B cell (primary cell): ENCODE data around the gene LENG8. TPM values are rescaled to one million over a fixed set of nuclear protein-coding genes. Genes with fewer than 3 reads are reported as not detected.
A peak's percentile ranks its signal among the peaks of the same experiment; 100 is the strongest.

Experiments used
- ATAC-seq: fragments of 200-7000 bp; cut with Tn5 transposase; one replicate; pipeline ENCODE4 v1.10.0; 2021; ENCODE audit warnings: low read depth, mild to moderate bottlenecking, moderate number of reproducible peaks, moderate library complexity
- CTCF ChIA-PET: fragments of 350-600 bp; sonication (Branson Sonifier 250); formaldehyde crosslinking; loops from one replicate; lab custom pipeline; 2021; ENCODE audit warnings: antibody characterized with exemption, inconsistent platforms; lab: Charles Lee
- POLR2A ChIA-PET: fragments of 350-600 bp; sonication (Branson Sonifier 250); formaldehyde crosslinking; loops from one replicate; lab custom pipeline; 2021; ENCODE audit warnings: antibody characterized with exemption; lab: Charles Lee
- DNase-seq: peaks from one replicate; pipeline ENCODE4 v3.0.0; 2013
- H2AFZ ChIP-seq: 2 replicates; pipeline ENCODE4 v1.6.1; 2012; ENCODE audit warnings: mild to moderate bottlenecking, low read depth, low read length; ENCODE audit not compliant: insufficient read depth, poor library complexity, severe bottlenecking
- H3K27ac ChIP-seq, 2 donors: 1 replicate in 1 of 2; 2 replicates in 1 of 2; pipeline ENCODE4 v1.5.1; 2012 to 2013; ENCODE audit warnings: low read length in 2 of 2, mild to moderate bottlenecking in 2 of 2, moderate library complexity in 1 of 2
- H3K27me3 ChIP-seq, 4 experiments: fragments of 200-600 bp in 1 of 4; sonication (generic) in 1 of 4; replicated peaks in 1 of 4; 1 replicate in 2 of 4; 2 replicates in 2 of 4; pipeline versions ENCODE4 v1.6.1 to v1.7.0; 2013 to 2016; ENCODE audit warnings: low read length in 3 of 4, mild to moderate bottlenecking in 2 of 4, mixed read lengths in 1 of 4, moderate library complexity in 1 of 4; ENCODE audit not compliant: insufficient read depth in 4 of 4, control insufficient read depth in 3 of 4; ENCODE audit errors: control extremely low read depth in 1 of 4
- H3K36me3 ChIP-seq, 2 experiments: replicated peaks in 1 of 2; 1 replicate in 1 of 2; 2 replicates in 1 of 2; pipeline versions ENCODE4 v1.6.1 to v1.7.1; 2013; ENCODE audit warnings: low read length in 1 of 2; ENCODE audit not compliant: insufficient read depth in 2 of 2, control insufficient read depth in 1 of 2; ENCODE audit errors: control extremely low read depth in 1 of 2, extremely low read depth in 1 of 2
- H3K4me1 ChIP-seq, 2 donors: fragments of 200-600 bp in 1 of 2; sonication (generic) in 1 of 2; 1 replicate in 1 of 2; 2 replicates in 1 of 2; pipeline versions ENCODE4 v1.5.1 to v1.6.1; 2013 to 2017; ENCODE audit warnings: low read length in 2 of 2; ENCODE audit not compliant: control insufficient read depth in 2 of 2, insufficient read depth in 2 of 2
- H3K4me2 ChIP-seq: replicated peaks from 2 replicates; pipeline ENCODE3; 2012; ENCODE audit warnings: mild to moderate bottlenecking, low read depth, low read length; ENCODE audit not compliant: poor library complexity, severe bottlenecking
- H3K4me3 ChIP-seq, 5 experiments: fragments of 200-600 bp in 1 of 5; sonication (generic) in 1 of 5; 1 replicate in 3 of 5; 2 replicates in 2 of 5; pipeline versions ENCODE4 v1.5.1 to v1.7.0; 2011 to 2016; ENCODE audit warnings: low read length in 4 of 5, mild to moderate bottlenecking in 4 of 5, low read depth in 2 of 5, control low read depth in 1 of 5, moderate library complexity in 1 of 5; ENCODE audit not compliant: insufficient read depth in 1 of 5; ENCODE audit errors: control extremely low read depth in 1 of 5, extremely low read depth in 1 of 5
- H3K79me2 ChIP-seq: fragments of 200-600 bp; sonication (generic); one replicate; pipeline ENCODE4 v1.6.0; 2016; ENCODE audit warnings: low read length; ENCODE audit not compliant: control insufficient read depth, insufficient read depth
- H3K9ac ChIP-seq: fragments of 200-600 bp; sonication (generic); 2 replicates; pipeline ENCODE4 v1.6.1; 2017; ENCODE audit warnings: mild to moderate bottlenecking, low read length, moderate library complexity
- H3K9me3 ChIP-seq, 3 donors: one replicate each; pipeline versions ENCODE4 v1.6.1 to v1.7.1; 2013; ENCODE audit warnings: low read length in 2 of 3; ENCODE audit not compliant: control insufficient read depth in 2 of 3, insufficient read depth in 1 of 3; ENCODE audit errors: control extremely low read depth in 1 of 3
- H4K20me1 ChIP-seq: 2 replicates; pipeline ENCODE4 v1.6.0; 2012; ENCODE audit warnings: mild to moderate bottlenecking, low read length; ENCODE audit not compliant: insufficient read depth, control insufficient read depth, poor library complexity, severe bottlenecking
- H3K27ac Mint-ChIP-seq: one replicate; pipeline ENCODE4 v1.8.0; 2021; ENCODE audit warnings: mixed read lengths
- H3K27me3 Mint-ChIP-seq: one replicate; pipeline ENCODE4 v1.8.0; 2021; ENCODE audit warnings: mixed read lengths
- H3K4me1 Mint-ChIP-seq: one replicate; pipeline ENCODE4 v1.8.0; 2021; ENCODE audit warnings: mixed read lengths
- H3K4me3 Mint-ChIP-seq: one replicate; pipeline ENCODE4 v1.8.0; 2021; ENCODE audit warnings: mixed read lengths
- H3K9me3 Mint-ChIP-seq: one replicate; pipeline ENCODE4 v1.8.0; 2022; ENCODE audit warnings: mixed read lengths; ENCODE audit not compliant: insufficient read depth
- CTCF ChIP-seq: fragments of 200-600 bp; IDR thresholded peaks from one replicate; pipeline ENCODE4 v1.8.0; 2022; ENCODE audit warnings: antibody characterized with exemption, mild to moderate bottlenecking
- EZH2 ChIP-seq: IDR thresholded peaks from 2 replicates; pipeline ENCODE4 v1.6.1; 2012; ENCODE audit warnings: borderline replicate concordance, low read depth, mild to moderate bottlenecking, moderate library complexity, low read length; ENCODE audit not compliant: insufficient read depth, poor library complexity, severe bottlenecking
- WGBS: methylation state at CpG from one replicate; pipeline ENCODE4 v1.1.5; 2013; ENCODE audit warnings: missing lambda C conversion rate; ENCODE audit not compliant: insufficient coverage; 5-methylcytosine and 5-hydroxymethylcytosine counted together
- intact Hi-C: fragments of 100-400 bp; cut with micrococcal nuclease; formaldehyde crosslinking; loops from one replicate; pipeline ENCODE4 v1.10.0; 2022
- polyA plus RNA-seq: library from polyadenylated mRNA; depleted of rRNA; stranded (reverse); fragments of >200 nt; gene quantifications from 2 replicates; pipeline ENCODE4 v1.2.3, GENCODE V29; 2012
- total RNA-seq, 2 donors: library from RNA; stranded (reverse); fragments of 120-200 nt in 1 of 2; gene quantifications; 1 replicate in 1 of 2; 2 replicates in 1 of 2; pipeline versions ENCODE4 v1.2.3 to v1.2.4, GENCODE V29; 2013 to 2022

The LENG8 gene
- total and polyA plus RNA-seq, 2 donors (not counting 1 experiment from before 2014, with no cell fraction given) = 687 to 753 TPM

- Histone ChIP-seq H3K9me3 (peaks cover 0 to 26% (median 0%) of the 10 kb centered on the region in 3 donors), H3K27ac (no peak overlapping the region), H3K9ac (no peak overlapping the region), H2AFZ (no peak overlapping the region), H3K27me3 (no peaks in the 10 kb centered on the region), H3K4me1 (peaks cover 16 to 29% of the 10 kb centered on the region in 2 donors), H3K79me2 (peaks cover 28% of the 10 kb centered on the region), H3K4me2 (peak overlapping the region; percentile 100), H3K4me3 (no peak overlapping the region), H4K20me1 (peaks cover 62% of the 10 kb centered on the region), H3K36me3 (peaks cover 0 to 51% of the 10 kb centered on the region in 2 experiments)
- Mint-ChIP-seq H3K9me3 (no peaks in the 10 kb centered on the region), H3K27ac (peak overlapping the region; percentile 61), H3K4me3 (peak overlapping the region; percentile 34), H3K4me1 (peaks cover 23% of the 10 kb centered on the region), H3K27me3 (no peaks in the 10 kb centered on the region)
- ATAC-seq (no peak), DNase-seq (no peak)
- ChIA-PET POLR2A (interaction anchor here (0.6 to 1.7 kb wide), 4 partner anchors 8 to 1177 kb away, joined by 3 to 8 read pairs (median 5); partner anchors contain the start of gene LENG8), CTCF (no interaction called here)
- no peak for TF ChIP-seq CTCF
- no peak for TF ChIP-seq EZH2
- no CpG with 5 or more reads among the region's 3 CpGs for WGBS
- intact Hi-C loops = loop anchor here (5.0 kb wide), 1 partner anchor 594 kb away; the partner anchor contains the start of gene MYADM
These were observed 12.6 kb downstream of the LENG8 start for GRCh38 chr19:54461613-54462012.

- Mint-ChIP-seq H3K4me3 (peak overlapping the region; percentile 34), H3K9me3 (no peaks in the 10 kb centered on the region), H3K4me1 (peaks cover 23% of the 10 kb centered on the region), H3K27me3 (no peaks in the 10 kb centered on the region), H3K27ac (peak overlapping the region; percentile 61)
- Histone ChIP-seq H3K4me3 (peak overlapping the region in 1 of 5 experiments; percentile 77), H3K79me2 (peaks cover 23% of the 10 kb centered on the region), H3K27ac (peak overlapping the region; percentile 54 to 84), H3K27me3 (no peaks in the 10 kb centered on the region), H3K9ac (no peak overlapping the region), H4K20me1 (peaks cover 57% of the 10 kb centered on the region), H3K9me3 (peaks cover 0 to 26% (median 0%) of the 10 kb centered on the region in 3 donors), H3K36me3 (peaks cover 0 to 46% of the 10 kb centered on the region in 2 experiments), H3K4me1 (peaks cover 16 to 29% of the 10 kb centered on the region in 2 donors), H3K4me2 (peak overlapping the region; percentile 100), H2AFZ (no peak overlapping the region)
- DNase-seq (peak; percentile 48), ATAC-seq (no peak)
- intact Hi-C loops = loop anchor here (5.0 kb wide), 1 partner anchor 595 kb away; the partner anchor contains the start of gene MYADM
- ChIA-PET CTCF (no interaction called here), POLR2A (interaction anchor here (0.5 to 1.7 kb wide), 4 partner anchors 9 to 19 kb away, joined by 3 to 8 read pairs (median 4); partner anchors contain the start of gene LENG8)
- 92% methylated on average over 15 of the region's 15 CpGs for WGBS
- TF ChIP-seq CTCF (no peak), EZH2 (no peak)
These were observed 13.2 kb downstream of the LENG8 start for GRCh38 chr19:54462047-54462654.
